Measurements from ENCODE around the gene PRH1.

The PRH1 gene

DNA sequence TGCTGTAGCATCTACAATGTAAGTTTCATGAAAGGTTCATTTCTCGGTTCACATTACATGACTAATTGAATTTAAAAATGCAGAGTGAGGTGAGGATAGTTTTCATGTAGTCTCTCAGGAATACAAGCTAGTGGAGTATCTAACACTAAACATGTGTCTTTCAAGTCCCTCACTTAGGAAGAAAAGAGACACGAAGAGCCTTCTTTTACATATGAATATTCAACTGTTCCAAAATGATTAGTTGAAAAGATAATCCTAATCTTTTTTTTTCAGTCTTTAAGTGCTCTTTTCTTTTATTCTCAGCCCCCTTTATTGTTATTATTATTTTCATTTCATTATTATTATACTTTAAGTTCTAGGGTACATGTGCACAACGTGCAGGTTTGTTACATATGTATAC, 45.6 kb downstream of the PRH1 start:
- no peak for DNase-seq (ENCODE audit: low read depth)
